Ecto neural progenitor cell (in vitro differentiated cells): ENCODE results near the gene TF.

Experiments used
- DNase-seq: peaks from one replicate; pipeline ENCODE4 v3.0.0-alpha.2; 2018; ENCODE audit warnings: low spot score

TF gene

DNA sequence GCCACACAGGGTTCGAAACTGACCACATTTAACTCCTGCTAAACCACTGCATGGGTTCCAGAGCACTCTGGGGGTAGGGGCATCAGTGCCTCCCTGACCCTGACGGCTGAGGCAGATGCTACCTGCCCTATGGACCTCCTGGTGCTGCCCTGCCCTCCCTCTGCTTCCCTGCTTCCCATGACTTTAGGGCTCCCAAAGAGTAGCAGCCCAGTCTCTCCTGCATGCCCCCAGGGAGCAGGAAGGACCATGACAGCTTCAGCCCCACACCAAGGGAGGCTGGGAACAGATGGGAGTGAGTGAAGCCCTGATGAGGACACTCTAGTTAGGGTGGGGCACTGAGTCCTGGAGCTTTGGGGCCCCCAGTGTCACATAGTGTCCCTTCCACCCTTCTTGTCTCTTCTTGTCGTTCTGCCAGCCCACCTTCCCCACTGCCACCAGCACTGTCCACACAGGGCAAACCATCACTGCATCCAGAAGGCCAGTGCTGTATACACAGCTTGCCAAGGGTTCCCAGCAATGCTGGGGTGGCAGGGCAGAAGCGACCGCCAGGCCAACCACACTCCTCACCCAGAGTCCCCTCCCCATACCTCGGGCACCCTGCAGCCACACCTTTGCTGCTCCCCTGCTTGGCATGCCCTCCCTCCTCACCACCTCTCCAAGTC is 90.4 kb downstream of the TF start:
- DNase-seq: peak; percentile 33

GRCh38 chr3:133837487-133838295 is 91.5 kb downstream of the TF start:
- peak; percentile 16 for DNase-seq

- DNase-seq: no peak
These were observed 92.2 kb downstream of the TF start for GRCh38 chr3:133838296-133838789.

GRCh38 chr3:133838916-133839800 is 93.0 kb downstream of the TF start:
- DNase-seq: no peak

- no peak for DNase-seq
These were observed 94.0 kb downstream of the TF start for GRCh38 chr3:133840055-133840737.

DNA sequence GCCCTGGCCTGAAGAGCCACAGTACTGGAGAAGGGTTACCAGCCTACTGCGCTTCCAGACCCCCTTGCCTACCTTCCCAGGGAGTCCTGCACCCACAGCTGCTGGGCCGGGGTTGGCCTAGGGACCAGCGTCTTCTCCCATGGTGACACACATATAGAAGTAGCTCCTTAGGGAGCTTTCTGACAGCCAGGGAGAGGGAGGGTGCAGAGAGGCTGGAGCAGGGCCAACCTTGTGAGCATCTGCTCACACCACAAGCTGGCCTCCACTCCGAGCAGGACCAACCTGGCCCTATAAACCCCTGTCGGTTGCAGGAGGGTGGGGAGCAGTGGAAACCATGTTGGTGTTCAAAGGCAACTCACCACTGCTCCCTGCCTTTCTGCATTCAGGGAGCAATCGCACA is 94.6 kb downstream of the TF start:
- DNase-seq: no peak

- DNase-seq: no peak
These were observed 95.0 kb downstream of the TF start for GRCh38 chr3:133841196-133841595.

- no peak for DNase-seq
These were observed 96.0 kb downstream of the TF start for GRCh38 chr3:133842158-133842557.

DNA sequence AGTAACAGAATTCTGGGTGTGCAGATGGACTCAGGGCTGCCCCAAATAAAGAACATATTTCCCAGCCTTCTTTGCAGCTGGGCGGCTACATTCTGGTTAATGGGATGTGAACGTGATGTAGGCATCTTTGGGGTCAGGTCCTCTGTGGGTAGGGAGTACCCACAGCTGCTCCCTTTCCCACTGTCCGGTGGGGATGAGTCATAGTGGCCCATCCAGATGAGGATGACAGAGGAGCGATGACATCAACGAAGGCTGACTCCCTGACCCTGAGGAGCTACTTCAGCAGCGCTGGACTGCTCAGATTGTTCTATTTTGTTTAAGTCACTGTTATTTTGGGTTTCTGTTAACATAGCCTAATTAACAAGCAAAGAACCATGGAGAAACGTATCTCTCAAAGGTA is 97.4 kb downstream of the TF start:
- DNase-seq: no peak

DNA sequence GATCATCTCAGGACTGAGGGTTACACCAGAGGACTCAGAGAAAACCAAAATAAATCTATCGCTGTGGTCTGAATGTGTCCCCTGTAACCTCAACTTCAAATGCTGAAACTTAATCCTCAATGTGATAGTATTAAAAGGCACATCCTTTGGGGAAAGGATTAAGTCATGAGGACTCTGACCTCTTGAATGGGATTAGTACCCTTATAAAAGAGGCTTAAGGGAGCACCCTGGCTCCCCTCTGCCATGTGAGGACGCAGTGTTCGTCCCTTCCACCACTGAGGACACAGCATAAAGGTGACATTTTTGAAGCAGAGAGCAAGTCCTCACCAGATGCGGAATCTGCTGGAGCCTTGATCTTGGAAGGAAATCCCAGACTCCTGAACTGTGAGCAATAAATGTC is 98.9 kb downstream of the TF start:
- no peak for DNase-seq
